Lung microvascular endothelial cell (primary cell): ENCODE data around the gene DGUOK. TPM values are rescaled to one million over a fixed set of nuclear protein-coding genes. Genes with fewer than 3 reads are reported as not detected.

ENCODE experiments used
- DNase-seq, 2 donors: peaks; one replicate each; pipeline versions ENCODE4 v3.0.0 to v3.0.0-alpha.2; 2010; ENCODE audit warnings: low read depth in 2 of 2
- total RNA-seq: library from RNA; depleted of rRNA; stranded (reverse); fragments of >200 nt; gene quantifications from 2 replicates; pipeline ENCODE4 v1.2.1, GENCODE V29; 2014

Gene DGUOK
- total RNA-seq, 1 donor from 2014 or later = 33.7 TPM

DNA sequence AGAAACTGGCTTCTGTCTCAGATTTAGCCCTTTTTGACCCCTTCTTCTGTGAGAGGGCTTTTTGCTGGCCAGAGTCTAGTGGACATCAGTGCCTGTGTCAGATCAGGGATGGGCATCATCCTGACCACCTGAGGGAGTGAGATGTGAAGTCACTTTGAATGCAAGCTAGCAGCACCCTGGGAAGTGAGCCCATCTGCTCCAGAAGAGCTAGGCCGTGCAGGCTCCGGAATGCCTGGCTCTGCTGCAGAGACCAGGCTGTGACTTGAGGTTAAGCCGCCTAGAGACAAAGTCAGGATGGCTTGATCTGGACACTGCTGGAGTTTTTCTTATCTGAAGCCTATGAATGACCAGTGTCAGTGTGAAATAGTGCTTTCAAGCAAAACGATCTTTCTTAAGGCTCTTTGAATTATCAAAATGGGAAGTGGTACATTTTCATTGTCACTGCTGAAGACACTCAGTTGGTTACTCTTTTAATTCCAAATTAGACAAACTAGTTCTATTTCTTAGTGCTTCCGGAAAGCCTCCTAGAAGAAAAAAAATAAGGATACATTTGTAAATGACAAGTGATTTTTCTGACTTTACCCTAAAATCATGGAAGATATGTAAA lies 20.8 kb downstream of the DGUOK start:
- DNase-seq = no peak

DNA sequence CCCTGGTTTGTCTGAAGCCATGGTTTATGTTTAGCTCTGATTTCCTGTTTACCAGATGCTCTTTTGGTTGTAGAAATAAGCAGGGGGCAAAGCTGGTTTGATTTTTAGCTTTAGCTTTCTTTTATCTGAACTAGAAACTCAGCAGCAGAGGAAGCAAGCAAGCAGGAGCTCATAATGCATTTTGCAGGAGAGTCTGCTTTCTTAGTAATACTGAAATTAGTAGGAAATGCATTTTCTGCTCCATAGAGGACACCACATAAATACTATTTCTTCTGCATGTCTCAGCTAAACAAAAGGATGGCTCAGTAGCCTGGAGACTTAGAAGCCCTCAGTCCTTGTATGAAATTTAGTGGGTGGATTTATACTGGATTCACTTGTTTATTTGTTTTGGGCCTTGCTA lies 23.1 kb downstream of the DGUOK start:
- no peak for DNase-seq

DNA sequence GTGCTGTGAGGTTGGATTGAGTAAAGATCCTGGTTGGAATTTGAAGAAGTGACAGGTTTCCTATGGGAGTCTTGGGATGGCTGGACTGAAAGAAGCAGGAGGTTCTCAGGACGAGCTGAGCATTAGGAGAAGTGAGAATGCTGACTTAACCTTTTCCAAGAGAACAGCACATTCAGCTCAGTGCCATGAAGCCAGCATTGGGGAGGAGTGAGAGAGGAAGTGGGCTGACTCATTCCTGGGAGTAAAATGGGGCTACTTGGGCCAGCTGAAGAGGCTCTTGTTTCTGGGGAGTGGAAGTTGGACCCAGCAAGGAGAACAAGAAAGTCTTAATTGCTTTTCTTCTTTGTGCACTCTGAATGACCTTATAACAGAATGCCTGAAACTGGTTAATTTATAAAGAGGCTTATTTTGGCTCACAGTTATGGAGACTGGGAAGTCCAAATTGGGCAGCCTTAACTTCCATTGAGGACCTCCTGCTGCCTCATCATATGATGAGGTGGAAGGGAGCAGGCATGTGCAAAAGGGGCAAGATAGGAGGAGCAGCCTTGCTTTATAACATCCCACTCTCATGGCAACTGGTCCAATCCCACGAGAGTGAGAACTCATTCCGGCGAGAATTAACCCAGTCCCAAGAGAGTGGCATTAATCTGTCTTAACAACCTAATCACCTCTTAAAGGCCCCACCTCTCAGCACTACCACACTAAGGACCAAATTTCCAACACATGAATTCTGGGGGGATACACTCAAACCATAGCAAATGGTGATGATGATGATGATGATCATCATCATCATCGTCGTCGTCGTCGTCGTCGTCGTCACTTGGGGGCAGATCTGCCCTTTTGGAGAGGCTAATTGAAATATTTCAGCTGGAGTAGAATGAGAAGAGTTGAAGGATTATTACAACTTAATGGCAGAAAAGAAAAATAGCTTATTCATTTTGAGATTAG lies 26.1 kb downstream of the DGUOK start:
- DNase-seq = peak in 1 of 2 donors; percentile 69

DNA sequence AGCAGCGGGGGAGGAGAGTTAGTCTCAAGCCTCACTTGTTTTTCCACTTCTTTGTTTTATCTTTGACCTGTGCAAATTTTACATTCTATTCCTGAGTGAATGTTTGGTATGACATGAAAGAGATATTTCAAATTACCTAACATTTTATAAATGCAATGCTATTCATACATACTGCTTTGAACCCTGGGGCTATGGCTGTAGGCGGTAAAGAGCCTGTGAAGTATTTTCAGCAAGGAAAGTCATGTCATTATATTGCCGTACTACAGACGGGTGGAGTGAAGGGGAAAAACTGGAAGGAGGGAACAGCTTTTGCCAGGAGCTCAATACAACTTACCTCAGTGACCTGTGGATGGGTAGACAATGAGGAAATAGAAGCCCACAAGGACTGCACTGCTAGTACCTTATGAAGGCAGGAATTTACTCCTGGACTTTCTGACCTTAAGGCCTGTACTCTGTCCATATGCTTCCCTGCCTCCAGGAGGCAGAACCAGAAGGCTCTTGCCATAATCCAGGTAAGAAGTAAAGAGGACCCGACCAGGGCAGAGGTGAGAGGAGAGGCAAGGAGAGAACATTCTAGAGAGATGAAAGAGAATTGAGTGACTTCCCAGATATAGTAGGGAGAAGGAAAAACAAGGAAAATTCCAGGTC lies 29.7 kb downstream of the DGUOK start:
- DNase-seq = no peak

DNA sequence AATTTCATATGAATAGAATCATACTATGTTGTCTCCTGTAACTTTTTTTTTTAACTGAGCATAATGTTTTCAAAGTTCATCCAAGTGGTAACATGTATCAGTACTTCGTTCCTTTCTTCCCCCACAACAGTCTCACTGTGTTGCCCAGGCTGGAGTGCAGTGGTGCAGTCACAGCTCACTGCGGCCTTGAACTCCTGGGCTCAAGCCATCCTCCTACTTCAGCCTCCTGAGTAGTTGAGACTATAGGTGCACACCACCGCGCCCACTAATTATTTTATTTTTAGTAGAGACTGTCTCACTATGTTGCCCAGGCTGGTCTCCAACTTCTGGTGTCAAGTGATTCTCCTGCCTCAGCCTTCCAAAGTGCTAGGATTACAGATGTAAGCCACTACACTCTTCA lies 34.6 kb downstream of the DGUOK start:
- no peak for DNase-seq

DNA sequence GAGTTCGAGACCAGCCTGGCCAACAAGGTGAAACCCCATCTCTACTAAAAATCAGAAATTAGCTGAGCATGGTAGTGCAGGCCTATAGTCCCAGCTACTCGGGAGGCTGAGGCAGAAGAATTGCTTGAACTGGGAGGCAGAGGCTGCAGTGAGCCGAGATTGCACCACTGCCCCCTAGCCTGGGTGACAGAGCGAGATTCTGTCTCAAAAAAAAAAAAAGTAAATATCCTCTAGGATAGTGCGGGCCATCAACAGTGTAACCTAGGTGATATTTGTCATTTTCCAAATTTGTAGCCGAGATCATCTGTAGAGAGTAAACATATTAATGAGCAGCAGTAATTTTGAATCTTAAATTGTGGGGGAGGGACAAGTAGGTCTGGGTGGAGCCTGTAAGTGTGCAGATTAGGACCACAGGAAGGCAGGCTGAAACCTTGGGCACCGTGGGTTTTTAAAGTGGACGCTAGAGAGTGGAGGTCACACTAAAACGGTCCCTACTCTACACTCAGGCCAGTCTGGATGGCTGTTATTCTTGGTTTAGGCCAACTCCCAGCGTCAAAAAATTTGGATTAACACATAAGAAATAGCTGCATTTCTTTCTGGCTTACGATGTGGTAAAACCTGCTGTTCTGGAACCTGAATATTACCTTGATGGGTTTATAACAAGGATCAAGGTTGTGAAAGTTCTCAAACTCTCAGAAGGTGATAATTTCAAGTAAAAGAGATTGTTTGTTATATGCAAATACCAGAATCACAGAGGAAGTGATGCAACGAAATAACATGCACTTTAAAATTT lies 35.3 kb downstream of the DGUOK start:
- no peak for DNase-seq

DNA sequence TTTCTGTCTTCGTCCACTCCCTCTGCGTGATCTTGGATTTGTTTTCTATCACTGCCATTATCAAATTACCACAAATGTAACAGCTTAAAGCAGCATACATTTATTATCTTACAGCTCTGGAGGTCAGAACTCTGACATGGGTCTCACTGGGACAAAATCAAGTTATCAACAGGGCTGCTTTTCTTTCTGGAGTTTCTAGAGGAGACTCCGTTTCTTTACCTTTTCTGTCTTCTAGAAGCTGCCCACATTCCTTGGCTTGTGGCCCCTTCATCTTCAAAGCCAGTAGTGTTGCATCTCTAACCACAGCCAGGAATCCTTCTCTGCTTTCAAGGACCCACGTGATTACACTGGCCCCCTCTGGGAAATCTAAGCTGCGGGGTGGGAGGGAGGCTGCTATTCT lies 36.1 kb downstream of the DGUOK start:
- no peak for DNase-seq

DNA sequence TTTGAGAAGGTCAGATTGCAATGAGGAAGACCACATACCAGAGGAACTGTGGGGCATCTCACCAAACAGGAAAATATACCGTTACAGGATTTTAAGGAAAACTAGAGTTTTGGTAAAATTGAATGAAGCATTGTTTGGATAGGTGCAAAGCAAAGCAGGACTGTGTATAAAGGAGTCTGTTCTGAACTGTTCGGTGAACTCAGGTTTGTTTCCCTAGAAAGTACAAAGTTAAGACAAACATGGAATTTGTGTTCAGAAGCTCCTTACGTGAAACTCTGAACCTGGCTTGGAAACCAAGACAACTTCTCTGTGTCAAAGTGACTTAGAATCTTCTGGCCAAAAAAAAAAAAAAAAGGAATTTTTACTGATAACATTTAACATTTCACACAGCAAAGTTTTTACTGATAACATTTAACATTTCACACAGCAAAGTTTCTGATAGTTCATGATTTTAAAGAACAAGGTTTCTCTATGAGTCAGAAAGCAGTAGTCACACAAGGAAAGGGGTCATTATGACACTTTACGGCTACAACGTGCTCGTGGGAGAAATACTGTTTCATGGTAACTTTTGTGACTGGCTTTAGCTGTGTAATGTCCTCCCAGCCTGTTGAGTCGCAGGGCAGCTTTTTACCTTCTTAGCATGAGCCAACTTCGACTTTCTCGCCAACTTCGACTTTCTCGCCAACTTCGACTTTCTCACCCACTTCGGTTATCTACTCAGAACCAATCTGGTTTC lies 36.9 kb downstream of the DGUOK start:
- no peak for DNase-seq

DNA sequence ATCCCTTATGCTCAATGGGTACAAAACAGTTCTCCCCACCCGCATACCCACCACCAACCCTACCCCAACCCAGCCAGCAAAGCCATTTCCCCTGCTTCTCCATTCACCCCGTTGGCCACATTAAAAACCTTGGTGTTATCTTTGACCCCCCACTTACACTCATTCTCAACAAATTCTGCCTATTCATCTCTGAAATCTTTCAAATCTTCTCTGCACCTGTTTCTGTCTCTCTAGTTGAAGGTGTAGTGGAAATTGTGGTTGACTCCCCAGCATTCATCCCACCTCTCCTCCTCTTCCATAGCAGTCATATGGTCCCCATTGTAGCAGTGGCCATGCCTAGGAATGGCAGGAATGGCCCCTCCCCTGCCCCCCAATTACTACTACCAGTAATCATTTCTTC lies 37.5 kb downstream of the DGUOK start:
- DNase-seq = no peak

DNA sequence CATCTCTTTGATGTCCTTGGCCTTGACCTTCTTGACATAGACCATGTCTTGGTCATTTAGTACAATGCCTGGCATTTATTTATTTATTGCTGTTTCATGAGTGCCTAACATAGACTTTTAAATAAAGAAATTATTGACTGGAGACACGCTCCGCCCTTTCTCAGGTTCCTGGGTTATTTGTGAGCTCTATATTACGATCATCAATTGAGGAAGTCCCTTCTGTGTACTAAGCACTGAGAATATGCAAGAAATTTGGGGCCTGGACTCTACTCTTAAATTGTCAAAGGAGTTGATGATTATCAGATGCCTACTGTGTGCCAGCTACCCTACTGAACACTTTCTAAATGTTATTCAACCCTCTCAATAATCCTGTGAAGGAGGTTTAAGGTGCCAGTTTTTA lies 38.4 kb downstream of the DGUOK start:
- DNase-seq = no peak

DNA sequence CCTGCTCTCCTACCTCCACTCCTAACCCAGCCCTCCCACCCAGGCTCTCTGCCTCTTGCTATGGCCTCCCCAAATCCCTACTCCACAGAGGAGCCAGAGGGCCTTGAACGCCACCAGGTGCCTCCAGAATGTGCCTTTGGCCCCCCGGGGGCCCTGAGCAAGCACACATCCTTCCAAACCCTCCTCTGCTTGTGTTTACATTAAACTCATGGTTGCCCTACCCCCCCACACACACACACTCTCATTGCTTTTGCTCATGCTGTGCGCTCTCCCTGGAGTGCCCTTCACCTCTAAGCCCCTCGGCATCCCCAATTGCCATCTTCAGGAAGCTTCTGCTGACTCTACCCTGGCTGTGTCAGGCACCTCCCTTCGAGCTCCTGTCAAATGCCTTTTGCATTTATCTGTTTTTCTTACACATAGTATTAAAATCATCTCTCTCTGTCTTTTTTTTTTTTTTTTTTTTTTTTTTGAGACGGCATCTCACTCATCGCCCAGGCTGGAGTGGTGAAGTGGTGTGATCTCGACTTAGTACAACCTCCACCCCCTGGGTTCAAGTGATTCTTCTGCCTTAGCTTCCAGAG lies 41.8 kb downstream of the DGUOK start:
- no peak for DNase-seq

DNA sequence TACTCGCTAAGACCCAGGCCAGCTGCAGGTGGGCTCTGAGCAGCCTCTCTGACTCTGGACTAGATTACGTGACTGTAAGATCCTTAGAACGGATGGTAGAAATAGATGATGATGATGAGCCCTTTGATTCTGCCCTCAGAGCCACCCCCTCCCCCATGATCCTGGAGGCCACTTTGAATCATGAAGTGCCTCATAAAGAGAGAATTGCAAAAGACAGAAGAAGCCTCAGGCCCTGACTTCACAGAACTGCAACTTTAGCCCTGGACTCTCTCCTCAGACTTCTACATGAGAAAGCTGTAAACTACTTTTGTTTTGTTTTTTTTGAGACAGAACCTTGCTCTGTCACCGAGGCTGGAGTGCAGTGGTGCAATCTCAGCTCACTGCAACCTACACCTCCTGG lies 42.7 kb downstream of the DGUOK start:
- no peak for DNase-seq

DNA sequence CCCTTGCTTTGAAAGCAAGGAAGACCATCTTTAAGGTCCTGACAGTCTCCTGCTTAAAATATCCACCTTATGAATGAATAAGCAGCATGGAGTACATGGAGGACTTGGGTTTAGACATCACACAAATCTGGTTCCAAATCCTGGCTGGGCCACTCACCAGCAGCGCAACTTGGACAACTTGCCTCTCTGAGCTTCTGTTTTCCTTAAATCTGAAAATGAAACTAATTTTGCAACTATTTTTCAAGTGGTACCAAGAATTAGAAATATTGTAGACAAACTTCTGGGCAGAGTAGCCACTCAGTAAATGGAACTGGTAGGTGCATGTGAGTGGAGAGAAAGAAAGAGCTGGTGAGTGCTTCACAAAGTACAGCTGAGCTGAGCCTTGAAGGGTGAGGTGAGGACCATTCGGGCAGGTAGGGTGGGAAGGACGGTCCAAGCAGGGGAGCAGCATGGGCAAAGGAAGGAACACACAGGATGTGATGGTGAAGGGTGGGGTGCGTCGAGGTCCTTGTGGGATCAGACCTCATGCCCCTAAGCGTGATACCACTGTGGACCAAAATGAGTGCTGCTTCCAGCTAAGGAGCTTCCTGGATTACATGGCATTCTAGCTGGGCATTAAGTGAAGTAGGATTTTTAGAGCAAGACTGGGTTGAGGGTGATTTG lies 43.6 kb downstream of the DGUOK start:
- no peak for DNase-seq

DNA sequence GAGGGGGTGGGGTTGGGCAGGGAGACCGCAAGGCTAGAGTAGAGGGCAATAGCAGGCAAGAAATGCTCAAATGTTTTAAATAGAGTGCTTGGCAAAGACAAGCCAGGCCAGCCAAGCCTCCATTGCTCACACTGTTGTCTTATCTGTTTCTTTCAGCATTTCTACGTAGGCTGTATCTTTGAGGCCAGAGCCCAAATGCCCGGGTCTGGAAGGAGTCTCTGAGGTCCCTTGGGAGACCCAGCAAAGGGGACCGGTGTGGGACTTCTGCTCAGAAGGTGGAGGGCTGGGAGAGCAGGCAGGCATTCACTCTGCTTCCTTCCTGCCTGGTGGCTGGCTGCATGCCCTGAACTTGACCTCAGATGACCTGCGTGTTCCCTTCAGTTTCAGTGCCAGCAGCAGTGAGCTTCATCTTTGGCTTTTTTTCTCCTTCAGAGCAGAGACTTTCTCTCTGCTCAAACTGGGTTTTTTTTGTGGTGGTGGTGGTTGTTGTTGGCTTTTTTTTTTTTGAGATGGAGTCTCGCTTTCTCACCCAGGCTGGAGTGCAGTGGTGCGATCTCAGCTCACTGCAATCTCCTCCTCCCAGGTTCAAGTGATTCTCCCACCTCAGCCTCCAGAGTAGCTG lies 44.3 kb downstream of the DGUOK start:
- peak; percentile 43 to 60 for DNase-seq

DNA sequence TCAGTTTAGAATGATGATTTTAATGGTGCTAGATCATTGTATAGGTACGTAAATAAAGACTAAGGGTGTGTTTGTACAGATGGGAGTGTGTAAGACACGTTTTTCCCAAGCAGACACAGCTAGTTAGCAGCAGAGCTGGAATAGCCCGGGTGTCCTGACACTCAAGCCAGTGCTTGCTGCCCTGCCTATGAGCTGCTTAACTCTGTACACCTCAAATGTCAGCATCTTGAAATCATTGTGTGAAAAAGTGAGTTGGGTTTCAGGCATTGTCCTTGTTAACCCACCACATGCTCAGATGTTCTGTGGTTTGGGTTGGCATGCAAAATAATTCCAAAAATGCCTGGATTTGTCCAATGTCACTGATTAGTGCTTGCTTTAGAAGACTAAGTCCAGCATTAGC lies 45.0 kb downstream of the DGUOK start:
- no peak for DNase-seq

DNA sequence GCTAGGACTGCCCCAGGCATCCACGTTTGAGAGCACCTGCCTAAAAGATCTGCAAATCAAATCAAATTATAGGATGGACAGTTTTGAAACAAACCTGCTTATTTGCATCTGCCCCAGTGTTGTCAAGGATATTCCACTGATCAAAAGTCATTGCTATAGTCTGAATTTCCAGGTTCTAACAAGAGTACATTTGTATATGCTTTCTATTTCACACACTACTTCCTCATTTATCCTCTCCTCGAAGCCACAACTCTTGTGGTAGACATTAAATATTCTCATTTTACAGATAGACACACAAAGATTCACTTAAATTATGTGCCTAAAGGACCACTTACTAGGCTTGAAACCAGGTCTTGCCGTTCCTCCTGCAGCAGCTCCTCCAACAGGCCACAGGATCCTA lies 46.2 kb downstream of the DGUOK start:
- DNase-seq = no peak

DNA sequence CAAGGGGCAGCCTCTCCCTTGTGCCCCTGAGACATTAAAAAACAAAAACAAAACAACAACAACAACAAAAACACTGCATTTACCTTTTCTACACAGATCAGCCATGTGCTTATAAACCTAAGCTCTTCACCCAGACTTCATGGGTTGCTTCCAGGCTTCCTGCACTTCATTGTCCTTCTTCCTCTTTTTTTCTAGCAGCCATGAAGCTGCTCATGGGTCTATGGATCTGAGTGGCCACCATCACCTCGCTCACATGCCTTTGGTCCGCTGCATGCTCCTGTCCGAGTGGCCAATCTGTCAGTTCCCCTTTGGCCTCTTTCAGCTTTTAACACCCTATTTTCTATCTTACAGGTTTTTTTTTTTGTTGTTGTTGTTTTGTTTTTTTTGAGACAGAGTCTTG lies 49.1 kb downstream of the DGUOK start:
- no peak for DNase-seq

DNA sequence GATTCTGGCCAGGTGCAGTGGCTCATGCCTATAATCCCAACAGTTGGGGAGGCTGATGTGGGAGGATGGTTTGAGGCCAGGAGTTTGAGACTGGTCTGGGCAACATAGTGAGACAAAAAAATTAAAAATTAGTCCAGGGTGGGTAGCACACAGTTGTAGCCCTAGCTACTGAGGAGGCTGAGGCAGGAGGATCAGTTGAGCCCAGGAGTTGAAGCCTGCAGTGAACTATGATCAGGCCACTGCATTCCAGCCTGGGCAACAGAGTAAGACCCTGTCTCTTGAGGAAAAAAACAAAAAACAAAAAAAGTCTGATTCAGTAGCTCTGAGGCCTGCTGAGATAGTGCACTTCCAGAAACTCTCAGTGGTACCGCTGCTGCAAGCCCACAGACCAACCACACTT lies 50.1 kb downstream of the DGUOK start:
- no peak for DNase-seq

DNA sequence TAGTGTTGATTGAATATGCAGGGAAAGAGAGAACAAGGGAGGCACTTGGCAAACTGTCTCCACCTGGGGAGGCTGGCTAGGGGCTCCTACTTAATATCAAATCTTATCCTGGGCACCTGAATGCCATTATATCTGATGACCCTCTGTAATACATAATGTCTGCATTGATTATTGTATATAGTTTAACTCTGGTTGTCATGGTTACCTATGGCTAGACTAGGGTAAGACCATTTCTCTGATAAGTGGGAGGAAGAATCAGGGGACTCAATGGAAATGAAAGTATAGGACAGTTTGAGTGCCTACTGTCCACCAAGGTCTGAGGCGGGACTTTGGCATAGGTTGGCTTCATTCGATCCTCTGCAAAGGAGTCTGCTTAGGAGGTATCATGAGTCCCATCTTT lies 50.8 kb downstream of the DGUOK start:
- DNase-seq = no peak

DNA sequence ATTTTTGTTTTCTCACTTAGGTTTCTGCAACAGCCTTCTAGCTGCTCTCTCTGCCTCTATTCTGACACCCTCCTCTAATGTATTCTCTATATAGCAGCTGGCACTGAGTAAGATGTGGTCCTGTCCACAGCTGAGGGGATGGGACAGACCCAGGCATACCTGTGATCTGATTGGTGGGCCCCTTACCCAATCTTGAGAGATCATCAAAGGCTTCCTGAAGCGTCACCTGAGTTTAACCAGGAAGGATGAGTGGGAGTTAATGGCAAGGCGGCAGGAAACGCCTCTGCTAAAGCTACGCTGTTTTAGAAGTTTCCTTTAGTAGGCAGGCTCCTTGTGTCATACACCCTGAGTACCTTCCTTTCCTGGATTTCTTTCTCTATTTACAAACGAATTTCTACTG lies 52.3 kb downstream of the DGUOK start:
- DNase-seq = no peak
